ENCODE results near the gene TNN. TPM values are rescaled to one million over a fixed set of nuclear protein-coding genes. Genes with fewer than 3 reads are reported as not detected.

Gene TNN
- total and polyA plus RNA-seq, 10 of the 15 experiments (the other 5 are each of a cell fraction or from before 2014, with no cell fraction given), result 0.05 to 0.17 (median 0.11) TPM

DNA sequence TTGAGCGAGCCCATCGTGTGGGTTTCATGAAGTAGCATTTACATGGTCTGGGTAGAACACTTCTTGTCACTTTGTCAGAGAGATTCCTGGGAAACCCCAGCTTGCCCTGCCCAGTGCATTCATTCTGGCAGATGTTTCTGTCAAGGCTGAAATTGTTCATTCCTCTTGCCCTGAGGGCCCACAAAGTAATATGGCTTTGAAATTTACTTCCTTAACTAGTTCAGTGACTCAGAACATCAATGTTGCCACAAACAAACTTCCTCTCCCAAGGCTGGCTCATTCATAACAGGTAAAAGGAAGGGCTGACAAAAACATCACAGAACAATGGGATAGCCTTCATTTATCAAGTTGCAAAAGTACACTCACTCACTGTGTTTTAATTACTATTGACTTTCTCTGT, 129.9 kb downstream of the TNN start:
- no peaks in the 10 kb centered on the region for H3K27me3 ChIP-seq (replicated peaks in 1 of 2; ENCODE audit: control insufficient read depth in 2 of 2, insufficient read depth in 2 of 2, low read length in 1 of 2)
- no peak overlapping the region for H2AFZ ChIP-seq (ENCODE audit: control insufficient read depth, low read depth, low read length)
- H3K36me3 ChIP-seq (ENCODE audit: control insufficient read depth in 2 of 2, insufficient read depth in 2 of 2, low read length in 1 of 2), result no peaks in the 10 kb centered on the region
- ChIA-PET RAD21 (ENCODE audit: unreplicated experiment) (interaction anchor here (1.0 to 1.2 kb wide), 2 partner anchors 11 to 46 kb away, joined by 3 to 4 read pairs; no protein-coding TSS in a partner anchor), CTCF (interaction anchor here (1.0 to 1.2 kb wide), 2 partner anchors 43 to 46 kb away, joined by 3 read pairs; no protein-coding TSS in a partner anchor), POLR2A (interaction anchor here (0.6 kb wide), 1 partner anchor 23 kb away, joined by 4 read pairs; no protein-coding TSS in a partner anchor), SMC1A (ENCODE audit: uncharacterized antibody, unreplicated experiment) (interaction anchor here (0.9 to 2.6 kb wide), 5 partner anchors 9 to 23 kb away, joined by 3 to 11 read pairs (median 3); no protein-coding TSS in a partner anchor)
- in situ Hi-C loops (cut with MboI) (no loop called here), intact Hi-C loops (cut with micrococcal nuclease; ENCODE audit: unreplicated experiment) (no loop called here)
- no peaks in the 10 kb centered on the region for H4K20me1 ChIP-seq (ENCODE audit: control insufficient read depth, insufficient read depth)
- no peak for FAIRE-seq
- no peak overlapping the region for H3K27ac ChIP-seq (ENCODE audit: control insufficient read depth, insufficient read depth)
- H3K79me2 ChIP-seq (ENCODE audit: control insufficient read depth, insufficient read depth, low read length), result no peaks in the 10 kb centered on the region
- no peak overlapping the region for H3K4me3 ChIP-seq
- H3K9me3 ChIP-seq (replicated peaks; ENCODE audit: control insufficient read depth, insufficient read depth, low read length), result no peaks in the 10 kb centered on the region
- no TSS peak for BruUV-seq (replicated peaks)
- peaks cover 14% of the 10 kb centered on the region for H3K4me1 ChIP-seq (ENCODE audit: control insufficient read depth, insufficient read depth, low read length)
- no peak for DNase-seq (ENCODE audit: low read depth, low spot score)
- peak; percentile 4 for ATAC-seq
- no peak overlapping the region for H3K9ac ChIP-seq (ENCODE audit: control insufficient read depth, insufficient read depth, low read length)
- whole genome bisulfite sequencing (ENCODE audit: insufficient coverage, insufficient replicate concordance, low lambda C conversion rate, missing lambda C conversion rate), result 5% methylated on average over 2 of the region's 2 CpGs
- no peak overlapping the region for H3K4me2 ChIP-seq (ENCODE audit: control insufficient read depth, insufficient read depth)
- no peak for TF ChIP-seq FOXM1 (IDR thresholded peaks at IDR 0.05; ENCODE audit: low read depth, low read length)
- TF ChIP-seq SMAD1 (IDR thresholded peaks at IDR 0.05; ENCODE audit: low read depth, partially characterized antibody), result no peak
- TF ChIP-seq TBL1XR1 (IDR thresholded peaks at IDR 0.05; ENCODE audit: low read depth, low read length), result no peak
- TF ChIP-seq, protein P1, sequence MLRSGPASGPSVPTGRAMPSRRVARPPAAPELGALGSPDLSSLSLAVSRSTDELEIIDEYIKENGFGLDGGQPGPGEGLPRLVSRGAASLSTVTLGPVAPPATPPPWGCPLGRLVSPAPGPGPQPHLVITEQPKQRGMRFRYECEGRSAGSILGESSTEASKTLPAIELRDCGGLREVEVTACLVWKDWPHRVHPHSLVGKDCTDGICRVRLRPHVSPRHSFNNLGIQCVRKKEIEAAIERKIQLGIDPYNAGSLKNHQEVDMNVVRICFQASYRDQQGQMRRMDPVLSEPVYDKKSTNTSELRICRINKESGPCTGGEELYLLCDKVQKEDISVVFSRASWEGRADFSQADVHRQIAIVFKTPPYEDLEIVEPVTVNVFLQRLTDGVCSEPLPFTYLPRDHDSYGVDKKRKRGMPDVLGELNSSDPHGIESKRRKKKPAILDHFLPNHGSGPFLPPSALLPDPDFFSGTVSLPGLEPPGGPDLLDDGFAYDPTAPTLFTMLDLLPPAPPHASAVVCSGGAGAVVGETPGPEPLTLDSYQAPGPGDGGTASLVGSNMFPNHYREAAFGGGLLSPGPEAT (IDR thresholded peaks at IDR 0.05; ENCODE audit: low read depth), result no peak
- TF ChIP-seq EED (IDR thresholded peaks at IDR 0.05; ENCODE audit: low read depth), result no peak
- TF ChIP-seq SPI1 (IDR thresholded peaks at IDR 0.05; ENCODE audit: borderline replicate concordance, insufficient read depth, low read depth, low read length), result peak; percentile 38
- 0 out of 2 replicates have a peak, but pooled peaks have one; percentile 18 for TF ChIP-seq MTA2 (IDR thresholded peaks at IDR 0.05; ENCODE audit: low read depth)
- no peak for TF ChIP-seq NR2C1 (IDR thresholded peaks at IDR 0.05)
- TF ChIP-seq GABPA (IDR thresholded peaks at IDR 0.05; ENCODE audit: low read depth), result no peak
- TF ChIP-seq ASH2L (IDR thresholded peaks at IDR 0.05; ENCODE audit: borderline replicate concordance, low read depth), result no peak
- no peak for TF ChIP-seq BRCA1 (IDR thresholded peaks at IDR 0.05; ENCODE audit: low read depth, low read length)
- TF ChIP-seq LARP7 (IDR thresholded peaks at IDR 0.05), result no peak
- TF ChIP-seq ETV6 (conservative IDR thresholded peaks at IDR 0.05 in 1 of 2, IDR thresholded peaks at IDR 0.05 in 1 of 2; ENCODE audit: borderline replicate concordance in 1 of 2, low read depth in 1 of 2), result 0 out of 4 replicates have a peak, but pooled peaks of 1 of the 2 experiments have one; percentile 21
- no peak for TF ChIP-seq STAT1 (conservative IDR thresholded peaks at IDR 0.05)
- no peak for TF ChIP-seq MXI1 (IDR thresholded peaks at IDR 0.05; ENCODE audit: low read depth, low read length)
- TF ChIP-seq, protein P2, sequence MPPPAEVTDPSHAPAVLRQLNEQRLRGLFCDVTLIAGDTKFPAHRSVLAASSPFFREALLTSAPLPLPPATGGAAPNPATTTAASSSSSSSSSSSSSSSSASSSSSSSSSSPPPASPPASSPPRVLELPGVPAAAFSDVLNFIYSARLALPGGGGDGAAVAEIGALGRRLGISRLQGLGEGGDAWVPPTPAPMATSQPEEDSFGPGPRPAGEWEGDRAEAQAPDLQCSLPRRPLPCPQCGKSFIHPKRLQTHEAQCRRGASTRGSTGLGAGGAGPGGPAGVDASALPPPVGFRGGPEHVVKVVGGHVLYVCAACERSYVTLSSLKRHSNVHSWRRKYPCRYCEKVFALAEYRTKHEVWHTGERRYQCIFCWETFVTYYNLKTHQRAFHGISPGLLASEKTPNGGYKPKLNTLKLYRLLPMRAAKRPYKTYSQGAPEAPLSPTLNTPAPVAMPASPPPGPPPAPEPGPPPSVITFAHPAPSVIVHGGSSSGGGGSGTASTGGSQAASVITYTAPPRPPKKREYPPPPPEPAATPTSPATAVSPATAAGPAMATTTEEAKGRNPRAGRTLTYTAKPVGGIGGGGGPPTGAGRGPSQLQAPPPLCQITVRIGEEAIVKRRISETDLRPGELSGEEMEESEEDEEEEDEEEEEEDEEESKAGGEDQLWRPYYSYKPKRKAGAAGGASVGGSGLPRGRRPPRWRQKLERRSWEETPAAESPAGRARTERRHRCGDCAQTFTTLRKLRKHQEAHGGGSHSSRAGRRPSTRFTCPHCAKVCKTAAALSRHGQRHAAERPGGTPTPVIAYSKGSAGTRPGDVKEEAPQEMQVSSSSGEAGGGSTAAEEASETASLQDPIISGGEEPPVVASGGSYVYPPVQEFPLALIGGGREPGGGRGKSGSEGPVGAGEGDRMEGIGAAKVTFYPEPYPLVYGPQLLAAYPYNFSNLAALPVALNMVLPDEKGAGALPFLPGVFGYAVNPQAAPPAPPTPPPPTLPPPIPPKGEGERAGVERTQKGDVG (CRISPR knock-in tag; IDR thresholded peaks at IDR 0.05), result no peak

Data from GM12878 (cell line).